ENCODE results near the gene NELFB.

The NELFB gene

DNA sequence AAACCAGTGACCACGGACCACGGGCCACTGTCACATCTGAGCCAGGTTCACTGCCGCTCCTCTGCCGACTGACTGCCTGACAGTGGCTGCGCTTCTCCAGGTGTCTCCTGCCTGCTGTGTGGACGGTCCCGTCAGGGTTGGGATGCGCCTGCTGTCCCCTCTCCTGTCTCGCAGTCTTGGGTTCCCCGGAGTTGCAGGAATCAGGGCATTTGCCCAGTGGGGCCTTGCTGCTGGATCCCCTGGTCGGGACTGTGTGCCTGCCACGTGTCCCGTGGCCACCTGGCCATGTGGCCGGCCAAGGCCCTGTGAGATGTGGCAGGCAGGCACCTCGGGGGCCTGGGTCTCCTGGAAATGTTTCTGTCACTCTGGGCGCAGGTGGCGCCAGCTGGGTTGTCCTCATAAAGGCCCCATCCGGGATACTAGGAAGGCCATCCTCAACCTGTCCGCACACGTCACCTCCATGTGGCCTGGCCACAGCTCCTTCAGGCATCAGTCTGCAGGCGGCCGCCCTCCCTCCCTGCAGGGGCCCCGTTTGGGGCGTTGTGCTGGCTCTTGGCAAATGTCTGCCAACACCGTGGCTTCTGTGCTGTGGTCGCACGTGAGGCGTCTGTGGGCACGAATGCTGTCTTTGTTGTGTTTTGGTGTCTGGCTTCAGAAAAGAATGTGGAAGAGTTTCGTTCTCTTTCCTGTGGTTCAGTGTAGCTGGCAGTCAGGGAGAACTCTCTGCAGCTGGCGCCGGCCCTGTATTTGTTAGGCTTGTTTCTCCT, 16.0 kb downstream of the NELFB start:
- DNase-seq, result no peak

DNA sequence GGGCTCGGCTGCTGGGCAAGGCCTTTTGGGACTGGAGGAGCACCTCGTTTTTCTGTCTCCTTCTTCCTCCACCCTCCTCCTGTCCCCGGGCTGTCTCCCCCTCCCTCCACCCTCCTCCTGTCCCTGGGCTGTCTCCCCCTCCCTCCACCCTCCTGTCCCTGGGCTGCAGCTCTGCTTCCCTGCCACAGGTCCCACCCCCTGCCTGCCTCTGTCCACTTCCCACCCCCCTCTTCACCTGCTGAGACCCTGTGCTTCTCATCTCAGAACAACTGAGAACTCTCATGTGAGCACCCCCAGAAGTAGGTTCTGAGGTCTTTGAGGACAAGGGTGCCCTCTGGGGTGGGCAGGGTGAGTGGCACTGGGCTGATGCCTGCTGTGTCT, 16.6 kb downstream of the NELFB start:
- DNase-seq, result no peak

DNA sequence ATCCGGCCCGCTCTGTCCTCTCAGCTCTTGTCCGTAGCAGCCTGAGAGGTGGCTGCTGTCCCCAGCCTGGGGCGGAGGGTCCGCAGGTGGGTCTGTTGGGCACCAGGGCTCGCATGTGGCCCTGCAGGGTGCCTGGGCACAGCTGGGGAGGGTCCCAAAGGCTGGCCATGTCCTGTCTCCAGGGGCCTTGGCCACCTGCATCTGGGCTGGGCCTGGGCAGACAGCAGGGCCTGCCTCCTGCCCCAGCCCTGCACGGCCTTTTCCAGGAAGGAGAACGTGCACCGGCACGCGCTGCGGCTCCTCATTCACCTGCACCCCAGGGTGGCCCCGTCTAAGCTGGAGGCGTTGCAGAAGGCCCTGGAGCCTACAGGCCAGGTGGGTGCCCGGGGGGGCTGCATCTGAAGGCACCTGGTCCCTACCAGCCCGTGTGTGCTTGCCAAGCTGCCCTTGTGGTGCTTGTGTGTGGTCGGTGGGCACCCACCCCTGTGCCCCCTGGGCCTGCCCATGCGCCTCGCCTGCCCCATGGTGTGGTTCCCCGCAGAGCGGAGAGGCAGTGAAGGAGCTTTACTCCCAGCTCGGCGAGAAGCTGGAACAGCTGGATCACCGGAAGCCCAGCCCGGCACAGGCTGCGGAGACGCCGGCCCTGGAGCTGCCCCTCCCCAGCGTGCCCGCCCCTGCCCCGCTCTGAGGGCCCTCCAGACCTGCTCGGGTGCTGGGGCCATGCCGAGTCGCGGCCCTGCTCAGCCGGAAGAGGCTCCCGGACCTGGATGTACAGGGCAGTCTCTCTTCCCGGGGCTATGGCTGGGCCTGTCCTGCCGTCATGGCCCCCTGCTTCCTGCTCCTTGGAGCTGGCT, 17.3 kb downstream of the NELFB start:
- no peak for DNase-seq

DNA sequence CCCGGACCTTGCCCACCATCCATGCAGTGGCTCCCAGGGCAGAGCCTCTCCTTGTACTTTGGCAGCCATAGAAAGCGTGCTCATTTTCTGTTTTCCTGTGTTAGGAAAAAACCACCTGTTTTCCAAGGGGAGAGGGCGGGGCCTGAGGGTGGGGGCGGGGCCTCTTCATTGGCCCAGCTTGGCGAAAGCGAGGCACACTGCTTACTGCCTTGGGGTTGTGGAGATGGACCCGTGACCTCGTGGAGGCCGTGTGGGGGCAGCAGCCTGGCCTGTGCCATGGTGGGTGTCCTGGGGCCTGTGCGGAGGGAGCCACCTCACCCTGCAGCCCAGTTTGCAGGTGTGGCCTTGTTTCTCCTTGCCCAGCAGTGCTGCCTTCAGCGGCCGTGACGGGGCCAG, 18.0 kb downstream of the NELFB start:
- DNase-seq, result no peak

DNA sequence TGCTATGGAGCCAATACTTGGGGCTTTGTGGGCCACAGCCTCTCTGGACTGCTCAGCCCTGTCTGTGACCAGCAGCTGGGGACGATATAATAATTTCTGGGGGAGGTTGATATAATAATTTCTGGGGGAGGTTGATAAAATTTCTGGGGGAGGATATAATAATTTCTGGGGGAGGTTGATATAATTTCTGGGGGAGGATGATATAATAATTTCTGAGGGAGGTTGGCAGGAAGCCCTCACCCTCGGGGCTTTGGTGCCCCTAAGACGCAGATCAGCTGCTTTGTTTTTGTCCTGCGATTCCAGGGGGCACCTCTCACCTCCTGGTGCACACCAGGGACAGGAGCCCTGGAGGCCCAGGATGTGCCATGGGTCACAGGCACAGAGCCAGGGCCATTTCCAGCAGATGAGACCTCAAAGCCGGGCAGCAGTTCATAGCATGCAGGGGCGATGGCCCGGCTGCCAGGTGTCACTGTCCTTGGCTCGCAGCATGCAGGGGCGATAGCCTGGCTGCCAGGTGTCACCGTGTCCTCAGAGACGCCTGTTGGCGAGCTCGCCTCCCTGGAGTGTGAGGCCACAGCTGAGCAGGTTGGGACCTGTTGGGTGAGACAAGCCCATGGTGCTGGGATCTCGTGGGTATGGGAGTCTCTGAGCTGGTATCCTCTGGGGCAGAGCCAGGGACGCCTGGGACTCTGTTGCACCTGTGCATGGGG, 18.6 kb downstream of the NELFB start:
- DNase-seq, result no peak

DNA sequence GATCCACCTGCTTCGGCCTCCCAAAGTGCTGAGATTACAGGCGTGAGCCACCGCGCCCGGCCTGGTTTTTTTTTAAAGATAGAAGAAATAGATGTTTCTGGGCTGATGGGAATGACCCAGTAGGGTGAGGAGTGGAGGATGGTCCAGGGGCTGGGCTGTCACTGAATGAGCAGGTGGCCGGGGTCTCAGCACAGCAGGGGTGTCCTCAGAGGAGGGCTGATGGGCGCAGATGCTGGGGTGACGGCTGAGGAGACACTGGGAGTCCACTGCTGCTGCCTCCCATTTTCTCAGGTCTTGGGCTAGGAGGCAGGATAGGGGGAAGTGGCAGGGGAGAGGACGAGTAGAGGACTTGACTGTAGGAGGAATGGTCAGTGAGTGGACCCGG, 20.1 kb downstream of the NELFB start:
- DNase-seq, result no peak

DNA sequence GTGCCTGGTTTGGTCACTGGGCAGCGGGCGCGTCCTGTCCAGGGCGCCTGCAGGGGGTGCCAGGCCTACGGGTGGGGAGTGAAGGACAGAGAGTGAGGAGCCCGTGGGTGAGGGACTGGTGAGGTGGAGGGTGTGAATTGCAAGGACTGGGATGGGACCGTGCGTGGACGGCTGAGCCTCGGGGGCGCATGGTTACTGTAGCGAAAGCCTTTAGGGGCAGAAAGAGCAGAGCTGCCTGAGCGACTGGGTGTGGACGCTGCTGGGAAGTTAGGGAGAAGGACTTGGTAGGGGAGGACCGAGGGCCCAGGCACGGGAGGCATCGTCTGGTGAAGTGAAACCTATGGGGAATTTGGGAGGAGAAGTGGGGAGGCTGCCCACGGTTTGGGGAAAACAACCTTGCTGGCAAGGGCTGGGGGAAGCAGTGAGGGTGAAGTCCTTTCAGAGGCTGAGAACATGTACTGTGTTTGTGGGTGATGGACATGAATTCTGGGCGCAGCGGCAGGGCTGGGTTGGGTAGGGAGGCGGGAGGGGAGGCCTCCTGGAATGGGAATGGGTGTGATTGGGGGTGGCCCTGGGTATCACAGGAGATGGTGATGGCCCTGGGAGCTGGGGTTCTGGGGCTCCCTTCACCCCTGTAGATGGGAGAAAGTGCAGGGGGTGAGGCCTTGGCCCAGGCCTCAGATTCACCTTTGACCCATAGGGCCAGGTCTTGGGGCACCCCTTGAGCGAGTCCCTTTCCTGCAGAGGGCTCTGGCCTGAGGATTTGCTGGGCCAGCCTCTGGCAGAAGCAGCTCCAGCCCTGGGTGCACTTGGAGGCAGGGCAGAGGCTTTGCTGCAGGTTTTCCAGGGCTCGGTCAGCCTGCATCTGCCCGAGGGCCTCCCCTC, 20.7 kb downstream of the NELFB start:
- no peak for DNase-seq

DNA sequence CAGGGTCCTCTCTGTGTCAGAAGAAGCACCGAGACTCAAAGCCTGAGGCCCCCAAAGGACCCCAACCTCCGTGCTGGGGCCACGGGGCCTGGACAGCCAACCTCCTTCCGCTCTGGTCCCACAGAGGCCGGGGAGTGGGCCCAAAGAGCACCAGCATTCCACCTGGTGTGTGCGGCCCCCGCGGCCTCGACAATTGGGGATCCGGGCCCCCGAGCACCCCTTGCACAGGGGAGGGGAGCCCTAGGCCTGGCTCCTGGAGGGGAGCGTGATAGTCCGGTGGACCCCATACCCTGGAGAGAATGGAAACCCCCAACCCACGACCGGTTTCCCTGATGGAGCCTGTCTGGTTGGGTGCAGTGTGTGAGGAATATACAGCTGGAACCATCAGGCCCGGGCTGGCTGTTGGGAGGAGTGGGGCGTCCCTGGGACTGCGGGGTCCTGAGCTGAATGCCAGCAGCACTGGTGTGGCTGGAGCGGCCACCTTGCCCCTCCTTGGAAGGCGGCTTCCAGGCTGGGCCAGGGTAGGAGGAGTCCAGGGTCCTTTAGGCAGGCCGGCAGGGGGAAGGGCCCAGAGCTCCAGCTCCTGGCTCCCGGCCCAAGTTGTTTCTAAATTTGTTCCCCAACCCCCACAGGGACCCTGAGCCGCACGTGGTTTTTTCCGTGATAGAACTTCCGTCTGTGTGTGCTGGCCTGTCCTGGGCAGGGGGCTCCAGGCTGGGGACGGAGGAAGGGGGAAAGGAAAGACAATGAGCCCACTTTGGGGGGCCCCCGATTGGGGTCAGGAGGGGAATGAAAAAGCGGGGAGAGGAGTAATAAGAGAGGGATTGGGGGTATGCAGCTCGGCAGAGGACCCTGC, 21.6 kb downstream of the NELFB start:
- no peak for DNase-seq

DNA sequence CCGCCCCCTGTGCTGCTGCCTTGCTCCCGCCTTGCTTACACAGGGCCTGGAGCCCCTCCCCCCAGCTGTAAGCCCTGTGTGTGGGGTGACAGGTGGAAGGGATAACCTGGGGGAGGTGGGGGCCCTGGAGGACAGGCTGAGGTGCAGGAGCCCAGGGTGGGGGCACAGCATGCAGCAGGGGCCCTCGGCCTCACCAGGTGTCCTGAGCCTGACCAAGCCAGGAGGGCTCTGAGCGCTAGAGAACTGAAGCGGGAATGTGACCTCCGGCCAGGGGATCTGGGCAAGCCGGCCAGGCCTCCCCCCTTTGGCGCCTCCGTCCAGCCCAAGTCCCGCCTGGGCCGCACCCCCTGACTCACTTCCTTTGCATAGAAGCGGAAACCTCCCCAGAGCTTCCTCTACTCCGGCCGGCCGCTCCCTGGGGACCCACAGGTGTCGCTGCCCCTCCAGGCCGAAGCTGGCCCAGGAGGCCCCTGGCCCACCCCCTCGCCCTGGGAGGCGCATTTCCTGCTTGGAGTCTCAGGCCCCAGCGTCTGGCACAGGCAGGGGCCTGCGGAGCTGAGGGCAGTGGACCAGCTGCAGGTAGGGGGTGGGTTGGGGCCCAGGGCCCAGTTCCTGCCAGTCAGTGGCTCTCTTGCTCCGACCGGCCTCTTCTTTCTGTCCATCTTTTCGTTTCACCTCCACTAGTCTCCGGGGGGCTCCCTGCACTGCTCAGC, 22.4 kb downstream of the NELFB start, which contains the start of gene TOR4A:
TOR4A (plus strand) TSS at position 398 of the 713 bp plus-strand sequence. CDS start 964 bp downstream, outside the sequence.
- DNase-seq, result no peak

DNA sequence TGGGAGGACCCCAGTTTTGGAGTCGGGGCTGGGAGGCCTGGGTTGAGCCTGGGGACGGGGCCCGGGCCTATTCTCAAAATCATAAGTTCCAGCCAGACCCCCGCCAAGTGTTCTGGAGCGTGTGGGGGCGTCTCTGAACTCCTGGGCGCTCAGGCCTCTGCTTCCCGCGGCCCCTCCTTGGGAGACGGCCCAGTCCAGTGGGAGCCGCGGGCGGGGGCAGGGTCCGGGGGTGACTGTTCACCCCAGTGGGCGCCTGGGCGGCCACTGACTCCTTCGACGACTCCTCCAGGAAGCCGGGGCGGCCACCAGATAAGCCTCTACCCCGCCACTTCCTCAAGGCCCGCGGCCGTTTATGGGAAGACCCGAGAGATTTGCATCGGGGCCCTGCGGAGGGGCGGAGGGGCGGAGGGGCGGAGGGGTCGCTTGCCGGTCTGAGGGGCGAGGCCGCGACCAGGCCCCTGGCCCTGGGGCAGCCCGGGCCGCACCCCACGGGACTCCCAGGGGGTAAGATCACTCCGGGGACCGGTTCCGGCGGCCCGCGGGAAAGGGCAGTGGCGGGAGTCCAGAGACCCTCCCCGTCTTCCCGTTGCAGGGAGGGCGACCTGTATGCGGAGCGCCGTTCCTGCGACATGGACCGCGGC, 23.1 kb downstream of the NELFB start:
- DNase-seq, result no peak

DNA sequence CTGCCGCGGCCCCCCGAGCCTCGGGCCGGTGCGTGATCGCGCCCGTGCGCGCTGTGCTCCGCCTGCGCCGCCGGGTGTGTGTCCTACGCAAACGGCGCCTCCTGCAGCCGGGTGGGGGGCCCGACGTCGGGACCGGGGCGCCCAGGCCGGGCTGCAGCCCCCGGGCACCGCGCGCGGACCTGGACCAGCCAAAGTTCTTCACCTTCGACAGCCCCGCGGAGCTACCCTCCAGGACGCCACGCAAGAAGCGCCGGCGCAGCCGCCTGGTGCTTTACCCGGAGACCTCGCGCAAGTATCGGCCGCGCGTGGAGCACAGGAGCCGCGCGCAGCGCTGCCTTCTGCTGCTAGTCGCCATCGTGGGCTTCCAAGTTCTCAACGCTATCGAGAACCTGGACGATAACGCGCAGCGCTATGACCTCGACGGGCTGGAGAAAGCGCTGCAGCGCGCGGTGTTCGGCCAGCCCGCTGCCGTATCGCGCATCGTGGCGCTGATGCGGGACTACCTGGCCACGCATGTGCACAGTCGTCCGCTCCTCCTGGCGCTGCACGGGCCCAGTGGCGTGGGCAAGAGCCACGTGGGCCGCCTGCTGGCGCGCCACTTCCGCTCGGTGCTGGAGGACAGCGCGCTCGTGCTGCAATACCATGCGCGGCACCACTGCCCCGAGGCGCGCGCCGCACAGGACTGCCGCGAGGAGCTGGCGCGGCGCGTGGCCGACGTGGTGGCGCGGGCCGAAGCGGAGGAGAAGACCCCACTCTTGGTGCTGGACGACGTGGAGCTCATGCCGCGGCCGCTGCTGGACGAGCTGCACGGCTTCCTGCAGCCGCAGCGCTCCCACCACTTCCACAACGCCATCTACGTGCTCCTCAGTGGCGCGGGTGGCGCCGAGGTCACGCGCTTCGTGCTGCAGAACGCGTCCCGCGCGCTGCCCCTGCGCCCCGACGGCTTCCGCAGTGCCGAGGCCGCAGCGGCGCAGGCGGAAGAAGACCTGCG, 23.9 kb downstream of the NELFB start:
- DNase-seq, result no peak

DNA sequence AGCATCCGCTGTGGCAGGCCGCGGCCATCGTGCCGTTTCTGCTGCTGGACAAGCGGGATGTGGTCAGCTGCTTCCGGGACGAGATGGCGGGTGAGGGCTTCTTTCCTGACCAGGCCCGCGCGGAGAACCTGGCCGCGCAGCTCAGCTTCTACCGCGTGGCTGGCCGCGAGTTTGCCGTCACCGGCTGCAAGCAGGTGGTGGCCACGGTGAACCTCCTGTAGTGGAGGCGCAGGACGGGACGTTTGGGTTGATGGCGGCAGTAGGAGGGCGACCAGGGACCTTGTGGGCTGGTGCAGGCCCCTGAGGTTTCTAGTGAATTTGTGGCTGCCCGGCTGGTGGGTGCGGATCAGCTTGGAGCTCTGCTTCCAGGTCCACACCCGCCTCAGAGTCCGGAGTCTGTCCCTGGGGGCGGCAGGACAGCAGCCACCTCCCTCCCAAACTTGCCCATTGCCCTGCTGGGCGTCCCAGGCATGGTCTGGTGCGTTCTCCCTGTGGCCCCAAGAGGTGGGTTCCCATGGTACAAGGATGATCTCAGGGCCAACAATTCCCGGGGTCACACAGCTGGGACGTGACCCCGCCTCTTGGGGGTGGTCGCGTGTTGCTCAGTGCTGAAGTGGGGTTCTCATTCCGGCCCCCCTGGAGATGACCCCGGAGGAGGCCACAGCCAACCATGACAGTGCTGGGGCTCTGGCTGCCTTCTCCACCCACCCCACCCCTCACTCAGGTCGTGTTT, 24.8 kb downstream of the NELFB start:
- DNase-seq, result no peak

DNA sequence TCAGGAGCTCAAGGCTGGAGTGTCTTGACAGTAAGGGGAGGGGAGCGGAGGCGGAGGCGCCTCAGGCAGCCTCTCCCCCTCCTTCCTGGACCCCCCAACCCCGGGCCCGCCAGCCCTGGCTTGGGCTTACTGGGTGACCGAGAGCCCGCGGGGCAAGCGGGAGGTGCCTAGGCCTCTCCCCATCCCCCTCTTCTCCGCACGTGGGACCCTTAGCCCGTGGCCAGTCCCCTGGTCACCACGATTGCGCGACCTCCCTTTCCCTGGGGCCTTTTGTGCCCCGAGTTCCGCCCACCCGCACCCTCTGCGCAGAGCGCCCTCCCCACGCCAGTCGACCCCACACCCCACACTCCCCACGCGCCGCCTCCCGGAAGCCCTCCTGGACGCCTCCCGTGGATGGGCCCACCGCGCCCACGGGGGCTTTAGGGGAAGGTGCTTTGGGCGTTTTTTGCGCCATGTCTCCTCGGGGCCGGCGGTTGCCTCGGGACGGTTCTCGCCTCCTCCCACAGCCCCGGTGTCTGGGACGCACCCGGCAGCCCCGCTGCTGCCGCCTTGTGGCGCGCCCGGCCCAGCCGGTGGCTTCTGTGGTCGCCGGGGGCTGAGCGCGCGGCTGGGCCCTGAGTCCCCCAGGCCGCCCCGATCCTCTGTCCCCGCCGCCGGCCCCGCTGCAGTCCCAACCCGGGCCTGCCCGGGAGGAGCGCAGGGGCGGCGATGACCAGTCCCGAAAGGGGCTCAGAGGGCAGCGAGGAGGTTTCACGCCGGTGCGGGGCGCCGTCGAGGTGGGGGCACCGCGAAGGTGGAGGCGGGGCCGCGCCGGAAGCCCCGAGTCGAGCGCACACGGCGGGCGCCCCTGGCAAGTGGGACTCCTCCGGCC, 25.6 kb downstream of the NELFB start:
- DNase-seq, result no peak

DNA sequence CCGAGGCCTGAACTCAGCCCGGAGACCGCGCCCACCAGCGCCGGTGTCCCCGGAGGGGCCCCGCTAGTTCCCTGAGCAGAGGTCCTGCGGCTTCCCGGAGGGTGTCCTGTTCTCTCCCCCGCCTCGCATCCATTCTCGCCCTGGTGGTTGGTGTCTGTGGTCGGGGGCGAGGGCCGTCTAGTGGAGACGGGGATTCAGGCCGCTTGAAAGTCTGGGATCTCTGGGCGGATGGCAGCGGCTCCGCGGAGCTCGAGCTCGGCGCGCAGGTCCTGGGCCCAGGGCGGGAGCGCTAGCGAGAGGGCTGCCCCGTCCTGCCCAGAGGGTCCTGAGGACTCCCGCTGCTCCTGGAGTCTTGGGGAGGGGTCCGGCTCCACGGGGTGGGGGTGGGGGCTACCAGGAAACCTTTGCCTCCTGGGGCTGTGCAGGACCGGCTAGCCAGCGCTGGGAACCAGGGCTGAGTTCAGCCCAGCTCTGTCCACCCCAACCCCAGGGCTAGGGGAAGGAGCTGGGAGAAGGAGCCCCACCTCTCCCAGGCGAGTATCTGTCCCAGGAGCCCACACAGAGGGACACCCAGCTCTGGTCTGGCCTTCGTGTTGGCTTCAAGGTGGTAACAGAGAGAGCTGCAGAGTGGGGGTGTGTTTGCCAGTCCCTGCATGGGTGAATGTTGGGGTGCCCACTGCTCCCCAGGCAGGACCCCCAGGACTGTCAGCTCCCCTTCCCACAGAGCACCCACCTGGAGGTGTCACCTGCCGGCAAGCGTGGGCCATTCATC, 26.4 kb downstream of the NELFB start:
- no peak for DNase-seq

DNA sequence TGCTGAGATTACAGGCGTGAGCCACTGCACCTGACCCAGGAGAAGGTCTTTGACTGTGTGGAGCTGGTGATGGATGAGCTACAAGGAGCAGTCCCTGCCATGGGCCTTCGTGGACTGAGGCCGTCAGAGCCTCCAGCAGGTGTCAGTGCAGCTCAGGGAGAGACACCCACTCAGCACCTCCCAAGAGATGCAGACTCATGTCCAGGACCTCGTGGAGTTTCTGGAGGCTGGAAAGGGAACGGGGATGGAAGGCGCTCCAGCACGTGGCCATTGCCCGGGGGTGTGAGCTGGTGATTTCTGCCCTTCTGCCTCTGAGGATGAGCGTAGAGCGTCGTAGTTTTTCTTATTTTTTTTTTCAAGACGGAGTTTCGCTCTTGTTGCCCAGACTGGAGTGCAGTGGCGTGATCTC, 31.9 kb downstream of the NELFB start:
- DNase-seq, result peak; percentile 10

DNA sequence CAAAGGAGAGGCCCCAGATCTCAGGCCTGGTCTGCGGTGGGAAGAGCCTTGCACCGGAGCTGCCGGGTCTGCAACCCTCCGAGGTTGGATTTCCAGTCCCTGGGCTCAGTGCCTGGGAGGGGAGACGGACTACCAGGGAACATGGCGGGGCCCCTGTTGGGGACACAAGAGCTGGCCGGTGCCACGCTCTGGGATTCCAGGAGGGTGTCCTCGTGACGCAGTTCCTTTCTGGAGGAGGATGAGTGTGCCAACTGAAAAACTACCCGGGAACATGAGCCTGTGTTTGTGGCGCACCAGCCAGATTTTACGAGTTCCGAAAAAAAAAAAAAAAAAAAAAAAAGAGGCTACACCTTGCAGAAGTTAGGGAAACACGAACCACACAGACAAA, 38.0 kb downstream of the NELFB start:
- no peak for DNase-seq

Data from NCI-H526 treated with DMSO at 0.1 percent for 48 hours (cell line).